ENCODE results near the gene GPER1.

The GPER1 gene

GRCh38 chr7:1050254-1050906, 37.5 kb upstream of the GPER1 start:
- ChIA-PET POLR2A (no interaction called here), CTCF (interaction anchor here (1.1 to 20.3 kb wide), 4 partner anchors 10 to 55 kb away, joined by 4 to 391 read pairs (median 14); no protein-coding TSS in a partner anchor)
- TF ChIP-seq, protein P1, sequence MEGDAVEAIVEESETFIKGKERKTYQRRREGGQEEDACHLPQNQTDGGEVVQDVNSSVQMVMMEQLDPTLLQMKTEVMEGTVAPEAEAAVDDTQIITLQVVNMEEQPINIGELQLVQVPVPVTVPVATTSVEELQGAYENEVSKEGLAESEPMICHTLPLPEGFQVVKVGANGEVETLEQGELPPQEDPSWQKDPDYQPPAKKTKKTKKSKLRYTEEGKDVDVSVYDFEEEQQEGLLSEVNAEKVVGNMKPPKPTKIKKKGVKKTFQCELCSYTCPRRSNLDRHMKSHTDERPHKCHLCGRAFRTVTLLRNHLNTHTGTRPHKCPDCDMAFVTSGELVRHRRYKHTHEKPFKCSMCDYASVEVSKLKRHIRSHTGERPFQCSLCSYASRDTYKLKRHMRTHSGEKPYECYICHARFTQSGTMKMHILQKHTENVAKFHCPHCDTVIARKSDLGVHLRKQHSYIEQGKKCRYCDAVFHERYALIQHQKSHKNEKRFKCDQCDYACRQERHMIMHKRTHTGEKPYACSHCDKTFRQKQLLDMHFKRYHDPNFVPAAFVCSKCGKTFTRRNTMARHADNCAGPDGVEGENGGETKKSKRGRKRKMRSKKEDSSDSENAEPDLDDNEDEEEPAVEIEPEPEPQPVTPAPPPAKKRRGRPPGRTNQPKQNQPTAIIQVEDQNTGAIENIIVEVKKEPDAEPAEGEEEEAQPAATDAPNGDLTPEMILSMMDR (IDR thresholded peaks at IDR 0.05; ENCODE audit: control extremely low read depth, extremely low read depth, low read depth, missing control alignments): no peak
- DNase-seq (ENCODE audit: extremely low spot score): no peak

DNA sequence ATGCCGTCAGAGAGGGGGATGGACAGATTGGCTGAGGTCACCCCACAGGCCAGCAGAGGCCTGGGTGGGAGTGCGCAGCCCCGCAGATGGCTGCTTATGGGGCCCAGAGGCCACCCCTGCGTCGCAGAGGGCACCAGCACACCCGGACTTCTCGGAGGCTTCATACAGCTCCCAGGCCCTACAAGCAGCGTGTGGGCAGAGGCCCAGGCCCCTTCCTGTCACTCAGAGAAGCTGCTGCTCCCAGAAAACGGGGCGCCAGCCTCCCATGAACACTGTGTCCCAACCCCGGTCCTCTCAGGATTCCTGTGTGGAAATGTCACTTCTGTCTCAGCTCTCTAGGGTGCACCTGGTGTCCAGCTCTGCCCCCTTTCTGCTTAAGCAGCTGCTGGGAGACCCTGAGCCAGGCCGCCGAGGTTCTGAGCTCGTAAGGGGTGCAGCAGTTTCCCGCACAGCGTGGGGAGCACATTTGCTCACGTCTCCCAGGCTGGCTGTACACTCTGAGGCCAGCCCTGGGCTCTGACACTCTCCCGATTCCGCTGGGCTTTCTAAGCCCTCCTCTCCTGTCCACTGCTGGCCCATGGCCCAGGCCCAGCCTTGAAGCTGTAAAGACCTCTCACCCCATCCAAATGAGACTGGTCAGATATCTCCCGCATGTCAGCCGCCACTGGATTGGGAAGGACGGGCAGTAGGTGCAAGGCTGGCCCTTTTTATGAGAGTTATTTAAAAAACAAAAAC, 36.8 kb upstream of the GPER1 start:
- POLR2A ChIA-PET: no interaction called here
- TF ChIP-seq, protein P1 (IDR thresholded peaks at IDR 0.05; ENCODE audit: control extremely low read depth, extremely low read depth, low read depth, missing control alignments): no peak
- CTCF ChIA-PET: interaction anchor here (0.8 to 20.3 kb wide), 5 partner anchors 9 to 125 kb away, joined by 3 to 391 read pairs (median 4); no protein-coding TSS in a partner anchor
- no peak for DNase-seq (ENCODE audit: extremely low spot score)

- DNase-seq (ENCODE audit: extremely low spot score): no peak
- TF ChIP-seq, protein P1 (IDR thresholded peaks at IDR 0.05; ENCODE audit: control extremely low read depth, extremely low read depth, low read depth, missing control alignments): no peak
- POLR2A ChIA-PET: no interaction called here
- CTCF ChIA-PET: interaction anchor here (0.8 to 20.3 kb wide), 5 partner anchors 10 to 124 kb away, joined by 3 to 391 read pairs (median 13); no protein-coding TSS in a partner anchor
Observed at GRCh38 chr7:1052031-1052818, 35.7 kb upstream of the GPER1 start.

GRCh38 chr7:1053002-1053411, 34.9 kb upstream of the GPER1 start:
- ChIA-PET POLR2A (no interaction called here), CTCF (interaction anchor here (0.9 to 20.3 kb wide), 4 partner anchors 12 to 65 kb away, joined by 3 to 391 read pairs (median 8); no protein-coding TSS in a partner anchor)
- TF ChIP-seq, protein P1 (IDR thresholded peaks at IDR 0.05; ENCODE audit: control extremely low read depth, extremely low read depth, low read depth, missing control alignments): no peak
- DNase-seq (ENCODE audit: extremely low spot score): no peak

DNA sequence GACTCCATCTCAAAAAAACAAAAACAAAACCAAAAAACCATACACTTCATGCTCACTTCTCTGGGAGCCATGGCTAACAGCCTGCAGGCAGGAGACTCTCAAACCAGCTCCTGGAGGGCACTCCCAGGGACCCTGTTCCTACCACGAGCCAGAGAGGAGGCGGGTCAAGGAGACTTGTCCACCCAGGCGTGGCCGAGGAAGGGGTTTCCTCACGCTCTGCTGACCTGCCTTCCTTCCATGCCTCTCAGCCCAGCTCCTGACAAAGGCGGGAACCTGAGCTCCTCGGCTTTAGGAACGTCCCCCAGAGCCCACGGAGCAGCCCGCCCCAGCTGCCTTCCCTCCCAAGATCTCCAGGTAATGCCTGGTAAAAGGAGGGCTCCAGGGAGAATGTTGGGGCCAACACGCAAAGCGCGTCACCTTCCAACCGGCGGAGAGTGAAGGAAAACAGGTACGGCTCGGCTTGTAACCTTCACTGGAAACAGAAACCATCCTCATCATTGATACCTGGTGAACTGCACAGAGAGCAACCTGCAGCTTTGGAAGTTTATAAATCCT, 34.0 kb upstream of the GPER1 start:
- CTCF ChIA-PET: interaction anchor here (0.9 to 20.3 kb wide), 4 partner anchors 12 to 66 kb away, joined by 3 to 391 read pairs (median 8); no protein-coding TSS in a partner anchor
- POLR2A ChIA-PET: no interaction called here
- TF ChIP-seq, protein P1 (IDR thresholded peaks at IDR 0.05; ENCODE audit: control extremely low read depth, extremely low read depth, low read depth, missing control alignments): no peak
- DNase-seq (ENCODE audit: extremely low spot score): no peak

GRCh38 chr7:1054438-1054837, 33.5 kb upstream of the GPER1 start:
- ChIA-PET POLR2A (no interaction called here), CTCF (interaction anchor here (2.6 to 20.3 kb wide), 2 partner anchors 11 to 59 kb away, joined by 13 to 391 read pairs; no protein-coding TSS in a partner anchor)
- DNase-seq (ENCODE audit: extremely low spot score): no peak
- TF ChIP-seq, protein P1 (IDR thresholded peaks at IDR 0.05; ENCODE audit: control extremely low read depth, extremely low read depth, low read depth, missing control alignments): no peak
